Dermis blood vessel endothelial cell (primary cell): Measurements from ENCODE around the gene SVOP. TPM values are rescaled to one million over a fixed set of nuclear protein-coding genes. Genes with fewer than 3 reads are reported as not detected.
A peak's percentile ranks its signal among the peaks of the same experiment; 100 is the strongest.
"Not testable (repeated sequence)": the region's sequence is repeated elsewhere in the genome, so short reads cannot be mapped to it uniquely, and the experiment has no call there.

ENCODE experiments used
- DNase-seq: peaks from one replicate; pipeline ENCODE4 v3.0.0; 2010
- total RNA-seq: library from RNA; depleted of rRNA; stranded (reverse); fragments of >200 nt; gene quantifications from 2 replicates; pipeline ENCODE4 v1.2.3, GENCODE V29; 2014

Gene SVOP, protein sequence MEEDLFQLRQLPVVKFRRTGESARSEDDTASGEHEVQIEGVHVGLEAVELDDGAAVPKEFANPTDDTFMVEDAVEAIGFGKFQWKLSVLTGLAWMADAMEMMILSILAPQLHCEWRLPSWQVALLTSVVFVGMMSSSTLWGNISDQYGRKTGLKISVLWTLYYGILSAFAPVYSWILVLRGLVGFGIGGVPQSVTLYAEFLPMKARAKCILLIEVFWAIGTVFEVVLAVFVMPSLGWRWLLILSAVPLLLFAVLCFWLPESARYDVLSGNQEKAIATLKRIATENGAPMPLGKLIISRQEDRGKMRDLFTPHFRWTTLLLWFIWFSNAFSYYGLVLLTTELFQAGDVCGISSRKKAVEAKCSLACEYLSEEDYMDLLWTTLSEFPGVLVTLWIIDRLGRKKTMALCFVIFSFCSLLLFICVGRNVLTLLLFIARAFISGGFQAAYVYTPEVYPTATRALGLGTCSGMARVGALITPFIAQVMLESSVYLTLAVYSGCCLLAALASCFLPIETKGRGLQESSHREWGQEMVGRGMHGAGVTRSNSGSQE
- total RNA-seq, result not detected in 2 replicates

DNA sequence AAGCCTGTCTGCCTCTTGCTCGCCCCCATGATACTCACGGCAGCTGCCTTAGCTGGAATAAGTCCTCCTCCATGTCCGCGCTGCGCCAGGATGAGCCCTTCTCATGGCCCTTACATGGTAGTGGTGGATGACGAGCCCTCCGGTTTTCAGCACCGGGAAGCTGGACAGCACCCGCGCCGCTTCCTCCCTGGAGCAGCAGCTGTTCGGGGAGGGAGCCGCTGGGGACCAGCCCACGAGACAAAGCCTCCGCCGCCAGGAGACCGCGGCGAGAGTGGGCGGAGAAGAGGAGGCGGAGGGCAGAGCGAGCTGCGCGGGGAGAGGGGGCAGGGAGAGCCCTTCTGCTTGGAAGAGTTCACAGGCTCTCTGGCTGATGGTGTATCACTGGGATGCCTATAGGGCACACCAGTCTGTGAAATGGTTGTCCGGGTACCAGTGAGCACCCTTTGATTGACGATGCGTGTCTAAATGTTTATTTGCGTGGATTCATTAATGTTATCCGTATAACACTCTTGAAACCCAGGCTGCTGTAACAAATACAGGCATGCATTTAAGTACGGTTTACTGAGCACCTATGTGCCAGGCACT, at the start of gene SVOP:
TSS of gene SVOP (minus strand) at position 273 of the 585 bp plus-strand sequence. CDS start at position 73, 200 bp downstream.
- DNase-seq, result peak; percentile 84

GRCh38 chr12:109069307-109070271, 48.7 kb upstream of the SVOP start:
- DNase-seq, result no peak

- no peak for DNase-seq
Observed at GRCh38 chr12:109065853-109066193, 45.0 kb upstream of the SVOP start.

DNA sequence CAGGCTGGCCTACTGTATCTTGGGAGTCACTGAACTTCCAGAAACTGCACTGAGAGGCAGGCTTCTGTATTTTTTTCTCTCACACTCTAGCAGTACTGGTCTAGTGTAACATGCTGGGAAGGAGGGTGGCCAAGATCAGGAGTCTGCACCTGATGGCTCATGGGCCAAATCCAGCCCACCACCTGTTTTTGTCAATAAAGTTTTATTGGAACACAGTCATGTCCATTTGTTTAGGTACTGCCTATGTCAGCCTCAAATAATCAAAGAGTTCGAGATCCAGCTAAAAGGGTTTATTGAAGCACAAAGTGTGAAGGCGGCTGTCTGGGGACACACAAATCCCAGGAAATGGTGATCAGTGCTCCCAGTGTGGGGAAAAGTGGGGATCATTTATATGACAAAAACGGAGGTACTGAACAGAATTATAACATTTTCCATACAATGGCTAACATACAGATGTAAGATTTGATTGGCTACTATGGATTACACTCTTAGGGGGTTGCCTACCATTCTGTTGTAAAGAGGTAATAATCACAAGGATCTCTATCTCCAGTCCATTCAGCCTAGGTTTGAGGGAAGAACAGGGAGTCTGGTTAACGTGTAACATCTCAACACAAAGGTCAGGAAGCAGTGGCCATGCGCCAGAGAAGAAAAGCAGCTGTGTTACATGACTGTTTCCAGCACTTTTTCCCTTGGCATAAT, 44.4 kb upstream of the SVOP start:
- DNase-seq, result no peak

DNA sequence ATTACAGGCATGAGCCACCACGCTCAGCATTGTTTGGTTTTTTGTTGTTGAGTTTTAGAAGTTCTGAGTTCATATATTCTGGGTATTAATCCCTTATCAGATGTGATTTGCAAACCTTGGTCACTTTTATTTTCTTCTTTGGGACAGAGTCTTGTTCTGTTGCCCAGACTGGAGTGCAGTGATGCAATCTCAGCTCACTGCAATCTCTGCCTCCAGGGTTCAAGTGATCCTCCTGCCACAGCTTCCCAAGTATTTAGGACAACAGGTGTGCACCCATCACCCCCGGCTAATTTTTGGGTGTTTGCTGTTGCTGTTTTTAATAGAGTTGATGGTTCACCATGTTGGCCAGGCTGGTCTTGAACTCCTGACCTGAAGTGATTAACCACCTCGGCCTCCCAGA, 43.3 kb upstream of the SVOP start:
- no peak for DNase-seq

GRCh38 chr12:109058773-109059172, 37.9 kb upstream of the SVOP start:
- no peak for DNase-seq

- DNase-seq, result no peak
Observed at GRCh38 chr12:109057376-109057775, 36.5 kb upstream of the SVOP start.

- no peak for DNase-seq
Observed at GRCh38 chr12:109056891-109057290, 36.0 kb upstream of the SVOP start.

GRCh38 chr12:109054520-109054919, 33.7 kb upstream of the SVOP start:
- DNase-seq, result no peak

GRCh38 chr12:109054124-109054513, 33.3 kb upstream of the SVOP start:
- not testable (repeated sequence) for DNase-seq

GRCh38 chr12:109053382-109054123, 32.7 kb upstream of the SVOP start:
- DNase-seq, result peak; percentile 10

- peak; percentile 93 for DNase-seq
Observed at GRCh38 chr12:109052414-109053323, 31.8 kb upstream of the SVOP start, which contains the start of gene USP30. Gene USP30 (plus strand): TSS chr12:109052576. CDS start chr12:109052679, 103 bp downstream.

GRCh38 chr12:109052097-109052413, 31.2 kb upstream of the SVOP start:
- DNase-seq, result no peak

GRCh38 chr12:109049794-109050193, 28.9 kb upstream of the SVOP start:
- DNase-seq, result not testable (repeated sequence)

DNA sequence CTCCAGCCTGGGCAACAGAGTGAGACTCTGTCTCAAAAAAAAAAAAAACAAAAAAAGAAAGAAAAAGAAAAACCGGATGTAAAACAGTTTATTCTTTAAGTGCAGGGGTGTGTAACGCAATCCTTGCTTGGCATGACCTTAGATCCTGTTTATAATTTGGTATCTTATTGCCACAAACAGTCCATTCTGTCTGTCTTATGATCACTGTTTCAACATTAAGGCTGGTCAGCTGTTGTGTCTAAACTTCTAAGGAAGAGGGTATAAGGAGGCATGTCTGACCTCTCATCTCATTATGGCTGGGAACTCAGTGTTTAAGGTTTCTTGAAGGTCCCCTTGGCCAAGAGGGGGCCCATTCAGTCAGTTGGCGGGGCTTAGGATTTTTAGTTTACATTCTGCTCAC, 27.8 kb upstream of the SVOP start:
- DNase-seq, result not testable (repeated sequence)

GRCh38 chr12:109047081-109047805, 26.4 kb upstream of the SVOP start:
- DNase-seq, result no peak

GRCh38 chr12:109044241-109044640, 23.4 kb upstream of the SVOP start:
- no peak for DNase-seq

GRCh38 chr12:109036975-109037374, 16.1 kb upstream of the SVOP start:
- no peak for DNase-seq
